Cardiac muscle cell (in vitro differentiated cells and primary cell): ENCODE results near the gene SHC3. TPM values are rescaled to one million over a fixed set of nuclear protein-coding genes. Genes with fewer than 3 reads are reported as not detected.

Experiments
- DNase-seq, 2 donors: peaks; one replicate each; pipeline versions ENCODE4 v3.0.0 to v3.0.0-alpha.2; 2010 to 2017; ENCODE audit warnings: low read depth in 1 of 2, low spot score in 1 of 2
- H3K27ac ChIP-seq: fragments of 200-600 bp; sonication (generic); 2 replicates; pipeline ENCODE4 v1.5.1; 2016
- H3K27me3 ChIP-seq: fragments of 200-600 bp; sonication (generic); 2 replicates; pipeline ENCODE4 v1.6.0; 2016; ENCODE audit warnings: control low read depth
- H3K36me3 ChIP-seq: fragments of 200-600 bp; sonication (generic); 2 replicates; pipeline ENCODE4 v1.5.1; 2016; ENCODE audit warnings: control low read depth
- H3K4me1 ChIP-seq: fragments of 200-600 bp; sonication (generic); 2 replicates; pipeline ENCODE4 v1.8.1; 2017; ENCODE audit warnings: low read depth, mild to moderate bottlenecking, mixed run types
- H3K4me3 ChIP-seq: fragments of 200-600 bp; sonication (generic); 2 replicates; pipeline ENCODE4 v1.5.1; 2016; ENCODE audit warnings: mild to moderate bottlenecking
- H3K9me3 ChIP-seq: fragments of 200-600 bp; sonication (generic); 2 replicates; pipeline ENCODE4 v1.5.1; 2017; ENCODE audit warnings: low read depth, mild to moderate bottlenecking, control low read depth
- polyA plus RNA-seq: library from polyadenylated mRNA; unstranded; fragments of >200 nt; fragmentation: Nextera tagmentation; extraction: Ambion mirVana; gene quantifications from 2 replicates; pipeline ENCODE4 v1.2.1, GENCODE V29; 2016
- total RNA-seq: library from RNA; depleted of rRNA; stranded (reverse); fragments of >200 nt; gene quantifications from 2 replicates; pipeline ENCODE4 v1.2.3, GENCODE V29; 2016
- TF ChIP-seq, protein P1 (sequence below): IDR thresholded peaks from 2 replicates; pipeline ENCODE4 v1.5.1; 2012; ENCODE audit warnings: low read depth, mild to moderate bottlenecking, low read length

SHC3 gene
- total and polyA plus RNA-seq, 2 experiments from 2014 or later: 0.27 to 0.34 TPM

DNA sequence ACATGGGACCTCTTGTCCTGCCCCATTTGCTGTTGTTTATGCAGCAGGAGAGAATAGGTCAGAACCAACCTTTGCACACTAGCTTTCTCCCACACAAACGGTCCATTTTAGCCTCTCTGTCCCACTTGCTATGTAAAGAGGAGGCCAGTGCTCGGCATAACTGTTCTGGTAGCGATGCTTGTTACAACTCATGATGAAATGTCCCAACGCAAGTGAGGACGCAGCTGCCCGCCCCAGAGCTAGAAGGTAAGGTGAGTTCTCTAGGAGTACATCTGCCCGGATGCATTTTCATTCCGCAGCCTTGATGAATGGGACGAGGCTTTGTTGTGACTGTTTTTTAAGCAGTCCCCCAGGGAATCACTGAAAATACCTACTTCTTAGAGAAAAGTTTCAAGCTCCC, 173.3 kb downstream of the SHC3 start:
- no peak overlapping the region for H3K27ac ChIP-seq
- TF ChIP-seq, protein P1, sequence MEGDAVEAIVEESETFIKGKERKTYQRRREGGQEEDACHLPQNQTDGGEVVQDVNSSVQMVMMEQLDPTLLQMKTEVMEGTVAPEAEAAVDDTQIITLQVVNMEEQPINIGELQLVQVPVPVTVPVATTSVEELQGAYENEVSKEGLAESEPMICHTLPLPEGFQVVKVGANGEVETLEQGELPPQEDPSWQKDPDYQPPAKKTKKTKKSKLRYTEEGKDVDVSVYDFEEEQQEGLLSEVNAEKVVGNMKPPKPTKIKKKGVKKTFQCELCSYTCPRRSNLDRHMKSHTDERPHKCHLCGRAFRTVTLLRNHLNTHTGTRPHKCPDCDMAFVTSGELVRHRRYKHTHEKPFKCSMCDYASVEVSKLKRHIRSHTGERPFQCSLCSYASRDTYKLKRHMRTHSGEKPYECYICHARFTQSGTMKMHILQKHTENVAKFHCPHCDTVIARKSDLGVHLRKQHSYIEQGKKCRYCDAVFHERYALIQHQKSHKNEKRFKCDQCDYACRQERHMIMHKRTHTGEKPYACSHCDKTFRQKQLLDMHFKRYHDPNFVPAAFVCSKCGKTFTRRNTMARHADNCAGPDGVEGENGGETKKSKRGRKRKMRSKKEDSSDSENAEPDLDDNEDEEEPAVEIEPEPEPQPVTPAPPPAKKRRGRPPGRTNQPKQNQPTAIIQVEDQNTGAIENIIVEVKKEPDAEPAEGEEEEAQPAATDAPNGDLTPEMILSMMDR: no peak
- no peaks in the 10 kb centered on the region for H3K36me3 ChIP-seq
- DNase-seq: no peak
- no peaks in the 10 kb centered on the region for H3K27me3 ChIP-seq
- no peaks in the 10 kb centered on the region for H3K4me1 ChIP-seq
- H3K9me3 ChIP-seq: no peaks in the 10 kb centered on the region
- H3K4me3 ChIP-seq: no peak overlapping the region

DNA sequence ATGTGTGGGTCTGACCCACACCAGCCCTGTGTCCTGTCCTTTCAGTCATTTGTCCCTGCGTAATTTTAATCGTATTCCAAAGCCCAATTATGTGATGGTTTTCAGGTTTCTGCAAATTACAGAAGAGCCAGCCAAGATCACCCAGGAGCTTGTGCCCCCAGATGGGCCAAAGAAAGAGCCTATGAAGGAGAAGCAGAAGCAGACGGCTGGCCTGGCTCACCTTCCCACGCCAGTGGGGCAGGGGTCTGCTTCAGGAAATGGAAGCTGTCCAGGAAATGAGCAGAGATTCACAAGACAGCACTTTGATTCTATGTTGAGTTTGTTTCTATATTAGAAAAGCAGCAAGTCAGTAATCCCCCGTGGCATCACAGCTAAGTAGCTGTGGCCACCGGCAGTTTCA, 175.6 kb downstream of the SHC3 start:
- DNase-seq: no peak
- Histone ChIP-seq H3K27ac (no peak overlapping the region), H3K4me1 (no peaks in the 10 kb centered on the region), H3K27me3 (no peaks in the 10 kb centered on the region), H3K4me3 (no peak overlapping the region), H3K36me3 (no peaks in the 10 kb centered on the region), H3K9me3 (no peaks in the 10 kb centered on the region)
- TF ChIP-seq, protein P1: no peak

DNA sequence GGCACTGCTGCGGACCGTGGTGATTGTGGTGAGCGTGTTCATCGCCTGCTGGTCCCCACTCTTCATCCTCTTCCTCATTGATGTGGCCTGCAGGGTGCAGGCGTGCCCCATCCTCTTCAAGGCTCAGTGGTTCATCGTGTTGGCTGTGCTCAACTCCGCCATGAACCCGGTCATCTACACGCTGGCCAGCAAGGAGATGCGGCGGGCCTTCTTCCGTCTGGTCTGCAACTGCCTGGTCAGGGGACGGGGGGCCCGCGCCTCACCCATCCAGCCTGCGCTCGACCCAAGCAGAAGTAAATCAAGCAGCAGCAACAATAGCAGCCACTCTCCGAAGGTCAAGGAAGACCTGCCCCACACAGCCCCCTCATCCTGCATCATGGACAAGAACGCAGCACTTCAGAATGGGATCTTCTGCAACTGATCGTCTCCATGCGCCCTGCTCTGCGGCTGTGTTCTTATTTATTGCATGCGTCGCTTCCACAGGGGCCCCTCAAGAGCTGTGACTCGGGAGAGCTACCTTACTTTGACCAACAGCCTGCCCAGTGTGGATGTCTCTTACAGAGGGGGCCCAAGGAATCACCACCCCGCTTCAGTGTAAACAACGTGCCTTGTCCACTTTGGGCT, 176.6 kb downstream of the SHC3 start:
- no peak overlapping the region for H3K4me3 ChIP-seq
- H3K4me1 ChIP-seq: no peaks in the 10 kb centered on the region
- H3K27ac ChIP-seq: no peak overlapping the region
- no peaks in the 10 kb centered on the region for H3K9me3 ChIP-seq
- DNase-seq: no peak
- no peaks in the 10 kb centered on the region for H3K36me3 ChIP-seq
- H3K27me3 ChIP-seq: no peaks in the 10 kb centered on the region
- TF ChIP-seq, protein P1: no peak

DNA sequence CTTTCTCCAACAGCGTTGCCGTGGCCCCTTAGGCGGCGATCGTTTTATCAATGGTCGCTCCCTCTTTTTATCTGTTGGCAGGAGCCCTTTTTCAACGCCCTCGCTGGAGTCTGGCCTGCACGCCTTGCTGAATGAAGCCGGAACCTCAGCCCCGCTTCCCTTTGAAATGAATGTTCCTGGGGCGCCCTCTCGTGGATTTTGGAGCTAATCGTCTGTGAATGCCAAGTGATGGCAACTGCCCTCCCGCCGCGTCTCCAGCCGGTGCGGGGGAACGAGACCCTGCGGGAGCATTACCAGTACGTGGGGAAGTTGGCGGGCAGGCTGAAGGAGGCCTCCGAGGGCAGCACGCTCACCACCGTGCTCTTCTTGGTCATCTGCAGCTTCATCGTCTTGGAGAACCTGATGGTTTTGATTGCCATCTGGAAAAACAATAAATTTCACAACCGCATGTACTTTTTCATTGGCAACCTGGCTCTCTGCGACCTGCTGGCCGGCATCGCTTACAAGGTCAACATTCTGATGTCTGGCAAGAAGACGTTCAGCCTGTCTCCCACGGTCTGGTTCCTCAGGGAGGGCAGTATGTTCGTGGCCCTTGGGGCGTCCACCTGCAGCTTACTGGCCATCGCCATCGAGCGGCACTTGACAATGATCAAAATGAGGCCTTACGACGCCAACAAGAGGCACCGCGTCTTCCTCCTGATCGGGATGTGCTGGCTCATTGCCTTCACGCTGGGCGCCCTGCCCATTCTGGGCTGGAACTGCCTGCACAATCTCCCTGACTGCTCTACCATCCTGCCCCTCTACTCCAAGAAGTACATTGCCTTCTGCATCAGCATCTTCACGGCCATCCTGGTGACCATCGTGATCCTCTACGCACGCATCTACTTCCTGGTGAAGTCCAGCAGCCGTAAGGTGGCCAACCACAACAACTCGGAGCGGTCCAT, 177.4 kb downstream of the SHC3 start:
- TF ChIP-seq, protein P1: peak; percentile 75
- Histone ChIP-seq H3K4me1 (no peaks in the 10 kb centered on the region), H3K27me3 (no peaks in the 10 kb centered on the region), H3K36me3 (no peaks in the 10 kb centered on the region), H3K27ac (no peak overlapping the region), H3K9me3 (no peaks in the 10 kb centered on the region), H3K4me3 (no peak overlapping the region)
- DNase-seq: peak; percentile 92 to 94

DNA sequence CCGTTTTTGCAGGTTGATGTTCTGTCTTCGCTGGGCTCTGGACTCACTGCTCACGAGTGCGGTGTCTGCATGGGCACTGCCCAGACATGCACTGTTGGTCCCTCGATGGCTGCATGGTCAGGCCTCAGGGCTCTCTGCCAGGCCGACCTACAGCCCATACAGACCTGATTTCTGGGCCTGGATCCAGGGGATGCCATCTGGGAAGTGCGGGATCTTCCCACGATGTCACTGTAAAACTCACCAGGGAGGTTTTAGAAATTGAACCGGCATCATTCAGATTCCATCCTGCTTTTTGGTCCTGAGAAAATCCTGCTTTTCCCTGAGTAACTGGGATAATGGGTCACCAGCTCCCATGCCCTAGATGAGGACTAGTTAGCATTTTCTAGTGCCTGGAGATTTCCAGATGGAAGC, 178.2 kb downstream of the SHC3 start:
- no peak for DNase-seq
- Histone ChIP-seq H3K36me3 (no peaks in the 10 kb centered on the region), H3K9me3 (no peaks in the 10 kb centered on the region), H3K4me3 (no peak overlapping the region), H3K27me3 (no peaks in the 10 kb centered on the region), H3K27ac (no peak overlapping the region), H3K4me1 (no peaks in the 10 kb centered on the region)
- TF ChIP-seq, protein P1: no peak
